Panc1 (cell line): ENCODE measurements around the gene YIF1A.

Experiments
- POLR2AphosphoS5 ChIP-seq: IDR thresholded peaks from 2 replicates; pipeline ENCODE4 v1.6.1; 2012; ENCODE audit warnings: mild to moderate bottlenecking, low read depth, low read length, moderate library complexity
- REST ChIP-seq, 2 experiments: IDR thresholded peaks; 2 replicates each; pipeline ENCODE4 v1.6.1; 2011 to 2012; ENCODE audit warnings: low read depth in 2 of 2, control low read depth in 1 of 2, low read length in 1 of 2, mild to moderate bottlenecking in 1 of 2, moderate library complexity in 1 of 2; ENCODE audit not compliant: insufficient read depth in 1 of 2
- TCF7L2 ChIP-seq: IDR thresholded peaks from 2 replicates; pipeline ENCODE4 v1.6.1; 2011; ENCODE audit warnings: mild to moderate bottlenecking, low read depth, low read length, inconsistent platforms
- TF ChIP-seq, protein P1 (sequence below): fragments of 450-650 bp; IDR thresholded peaks from 2 replicates; pipeline ENCODE4 v1.5.1; 2017; ENCODE audit warnings: mild to moderate bottlenecking

DNA sequence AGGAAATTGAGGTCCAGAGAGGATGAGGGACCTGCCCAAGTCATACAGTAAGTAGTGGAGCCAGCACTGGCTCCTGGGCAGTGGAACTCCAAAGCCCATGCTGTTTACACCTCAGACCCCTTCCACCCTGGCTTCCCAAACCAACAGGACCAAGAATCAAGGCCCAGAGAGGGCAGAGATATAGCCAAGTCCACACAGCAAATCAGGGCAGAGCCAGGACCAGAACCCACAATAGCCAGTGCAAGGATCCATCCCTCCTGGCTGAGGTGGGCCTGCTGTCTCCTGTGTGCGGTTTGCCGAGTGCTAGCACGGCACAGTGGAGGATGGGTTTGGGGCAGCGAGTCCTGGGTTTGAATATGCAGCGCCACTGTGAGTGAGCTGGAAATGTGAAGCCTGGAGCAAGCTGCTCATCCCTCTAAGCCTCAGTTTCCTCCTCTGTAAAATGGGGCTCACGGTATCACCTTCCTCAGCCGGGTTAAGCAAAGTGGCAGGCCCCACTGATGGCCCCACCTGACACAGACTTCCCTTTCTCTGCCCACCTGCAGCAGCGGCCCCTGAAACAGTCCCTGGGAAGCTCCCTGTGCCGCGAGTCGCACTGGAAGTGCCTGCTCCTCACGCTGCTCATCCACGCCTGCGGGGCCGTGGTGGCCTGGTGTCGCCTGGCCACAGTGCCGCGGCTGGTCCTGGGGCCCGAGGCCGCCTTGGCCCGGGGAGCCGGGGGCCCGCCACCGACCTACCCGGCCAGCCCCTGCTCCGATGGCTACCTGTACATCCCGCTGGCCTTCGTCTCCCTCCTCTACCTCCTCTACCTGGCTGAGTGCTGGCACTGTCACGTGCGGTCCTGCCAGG lies 5.1 kb upstream of the YIF1A start:
- TF ChIP-seq, protein P1, sequence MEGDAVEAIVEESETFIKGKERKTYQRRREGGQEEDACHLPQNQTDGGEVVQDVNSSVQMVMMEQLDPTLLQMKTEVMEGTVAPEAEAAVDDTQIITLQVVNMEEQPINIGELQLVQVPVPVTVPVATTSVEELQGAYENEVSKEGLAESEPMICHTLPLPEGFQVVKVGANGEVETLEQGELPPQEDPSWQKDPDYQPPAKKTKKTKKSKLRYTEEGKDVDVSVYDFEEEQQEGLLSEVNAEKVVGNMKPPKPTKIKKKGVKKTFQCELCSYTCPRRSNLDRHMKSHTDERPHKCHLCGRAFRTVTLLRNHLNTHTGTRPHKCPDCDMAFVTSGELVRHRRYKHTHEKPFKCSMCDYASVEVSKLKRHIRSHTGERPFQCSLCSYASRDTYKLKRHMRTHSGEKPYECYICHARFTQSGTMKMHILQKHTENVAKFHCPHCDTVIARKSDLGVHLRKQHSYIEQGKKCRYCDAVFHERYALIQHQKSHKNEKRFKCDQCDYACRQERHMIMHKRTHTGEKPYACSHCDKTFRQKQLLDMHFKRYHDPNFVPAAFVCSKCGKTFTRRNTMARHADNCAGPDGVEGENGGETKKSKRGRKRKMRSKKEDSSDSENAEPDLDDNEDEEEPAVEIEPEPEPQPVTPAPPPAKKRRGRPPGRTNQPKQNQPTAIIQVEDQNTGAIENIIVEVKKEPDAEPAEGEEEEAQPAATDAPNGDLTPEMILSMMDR: no peak
- TF ChIP-seq REST (IDR thresholded peaks at IDR 0.05; ENCODE audit: insufficient read depth in 1 of 2, low read depth in 2 of 2, low read length in 1 of 2) (no peak), POLR2AphosphoS5 (no peak), TCF7L2 (no peak)
